Transverse colon (tissue), 4 donors: ENCODE results near the gene PLEKHA1. TPM values are rescaled to one million over a fixed set of nuclear protein-coding genes. Genes with fewer than 3 reads are reported as not detected.

ENCODE experiments used
- DNase-seq: peaks from one replicate; pipeline ENCODE4 v3.0.0-alpha.2; 2019
- H3K27ac ChIP-seq, 4 donors: fragments of 200-600 bp; sonication (generic); 2 replicates each; pipeline ENCODE4 v1.5.1; 2016 to 2018; ENCODE audit warnings: inconsistent platforms in 4 of 4
- H3K27me3 ChIP-seq: fragments of 200-600 bp; sonication (generic); 2 replicates; pipeline ENCODE4 v1.5.1; 2017; ENCODE audit warnings: inconsistent platforms
- H3K36me3 ChIP-seq, 4 donors: fragments of 200-600 bp; sonication (generic); 2 replicates each; pipeline ENCODE4 v1.5.1; 2017 to 2019; ENCODE audit warnings: inconsistent platforms in 4 of 4
- H3K4me1 ChIP-seq, 4 donors: fragments of 200-600 bp; sonication (generic); 2 replicates each; pipeline ENCODE4 v1.5.1; 2017 to 2020; ENCODE audit warnings: inconsistent platforms in 4 of 4
- H3K4me3 ChIP-seq, 4 donors: fragments of 200-600 bp; sonication (generic); 1 replicate in 1 of 4; 2 replicates in 3 of 4; pipeline versions ENCODE4 v1.5.1 to v1.6.1; 2017 to 2019; ENCODE audit warnings: inconsistent platforms in 4 of 4
- H3K9me3 ChIP-seq, 2 donors: fragments of 200-600 bp; sonication (generic); 2 replicates each; pipeline ENCODE4 v1.5.1; 2017 to 2019; ENCODE audit warnings: inconsistent platforms in 2 of 2
- CTCF ChIP-seq, 5 experiments: fragments of 200-600 bp in 3 of 5; fragments of 450-650 bp in 2 of 5; sonication (generic) in 3 of 5; IDR thresholded peaks; 1 replicate in 2 of 5; 2 replicates in 3 of 5; pipeline ENCODE4 v1.5.1; 2016 to 2017; ENCODE audit warnings: antibody characterized with exemption in 5 of 5, inconsistent platforms in 3 of 5, mild to moderate bottlenecking in 2 of 5, moderate library complexity in 1 of 5
- EP300 ChIP-seq: sonication (generic); formaldehyde crosslinking; IDR thresholded peaks from one replicate; pipeline ENCODE4 v1.6.1; 2017; ENCODE audit warnings: antibody characterized with exemption, low read depth
- POLR2A ChIP-seq: fragments of 450-650 bp; IDR thresholded peaks from one replicate; pipeline ENCODE4 v1.6.1; 2016; ENCODE audit warnings: antibody characterized with exemption, mild to moderate bottlenecking, moderate library complexity
- POLR2AphosphoS5 ChIP-seq, 3 donors: sonication (generic); formaldehyde crosslinking; IDR thresholded peaks; one replicate each; pipeline ENCODE4 v1.6.1; 2016; ENCODE audit warnings: antibody characterized with exemption in 3 of 3
- WGBS, 2 donors: methylation state at CpG; one replicate each; pipeline ENCODE4 v1.1.5; 2018; ENCODE audit warnings: low coverage in 1 of 2; 5-methylcytosine and 5-hydroxymethylcytosine counted together
- in situ Hi-C, 4 donors: fragments of 200-750 bp; cut with MboI; loops; one replicate each; pipeline versions ENCODE4 v1.15.0 to v1.15.1; 2017; ENCODE audit warnings: low sequenced_read_pairs in 3 of 4, low pct_ligation_motif_present in 1 of 4, low pct_unique_long_range_greater_than_20kb in 1 of 4
- intact Hi-C: fragments of 100-400 bp; cut with DNase I; formaldehyde crosslinking; loops from one replicate; pipeline ENCODE4 v1.15.1; 2023; ENCODE audit warnings: low total_unique reads
- total RNA-seq, 4 donors: library from RNA; depleted of rRNA; stranded (reverse); fragments of >200 nt; gene quantifications; one replicate each; pipeline ENCODE4 v1.1.0, GENCODE V29; 2016

Gene PLEKHA1
- total RNA-seq, 4 donors from 2014 or later = 10.7 to 40.3 (median 28.9) TPM

DNA sequence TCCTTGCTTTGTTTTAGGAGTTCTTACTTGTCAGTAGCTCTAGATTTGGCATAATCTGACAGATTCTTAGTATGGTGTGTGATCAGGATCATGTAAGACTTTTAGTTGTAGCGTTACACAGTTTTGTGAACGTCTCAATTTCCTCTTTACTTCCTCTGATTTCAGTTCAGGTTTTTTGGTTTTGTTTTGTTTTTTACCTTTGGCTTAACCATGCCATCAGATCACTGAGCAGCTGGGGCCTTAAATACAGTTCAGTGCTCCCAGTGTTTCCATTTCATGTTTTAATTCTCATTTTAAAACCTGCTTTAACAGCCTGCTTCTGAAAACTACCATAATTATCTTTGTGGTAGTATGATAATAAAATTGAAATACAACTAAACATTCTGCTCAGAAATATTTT is 52.8 kb downstream of the PLEKHA1 start:
- H3K4me1 ChIP-seq = no peaks in the 10 kb centered on the region
- peaks cover 0 to 8% (median 4%) of the 10 kb centered on the region in 4 donors for H3K36me3 ChIP-seq
- no peaks in the 10 kb centered on the region for H3K27me3 ChIP-seq
- 70 to 74% methylated on average over 2 of the region's 2 CpGs for WGBS, 2 donors
- no peak overlapping the region for H3K27ac ChIP-seq
- intact Hi-C loops = no loop called here
- H3K4me3 ChIP-seq = no peak overlapping the region
- no peak for DNase-seq
- no peaks in the 10 kb centered on the region for H3K9me3 ChIP-seq
- in situ Hi-C loops = loop anchor here in 1 of 4 donors (25.0 kb wide), 1 partner anchor 140 kb away; no protein-coding TSS in a partner anchor
- TF ChIP-seq CTCF (IDR thresholded peaks at IDR 0.05) (no peak), POLR2A (no peak), POLR2AphosphoS5 (IDR thresholded peaks at IDR 0.05) (no peak)

DNA sequence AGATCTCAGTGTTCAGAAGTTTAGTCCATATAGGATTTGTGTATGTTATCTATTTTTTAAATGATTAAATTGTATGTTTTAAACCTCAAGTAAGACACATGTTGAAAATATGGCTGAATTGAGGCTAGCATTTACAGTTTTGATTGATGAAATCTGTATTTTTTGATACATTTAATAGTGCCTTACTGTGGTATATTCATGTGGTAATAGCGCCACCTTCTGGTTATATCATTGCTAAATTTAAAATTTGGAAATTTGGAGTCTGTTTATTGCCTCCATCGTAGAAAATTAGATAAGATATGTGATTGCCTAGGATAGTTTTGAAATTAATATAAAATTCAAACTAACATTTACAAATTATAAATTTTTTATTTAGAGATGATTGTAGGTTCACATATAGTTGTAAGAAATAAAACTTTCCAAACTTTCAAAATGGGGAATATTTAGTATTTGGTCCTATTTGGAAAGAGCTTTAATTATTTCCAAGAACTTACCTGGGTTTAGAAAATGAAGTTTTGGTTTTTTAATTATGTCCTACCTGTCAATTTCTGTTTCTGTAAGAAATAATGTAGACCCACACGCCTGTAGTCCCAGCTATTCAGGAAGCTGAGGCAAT is 60.8 kb downstream of the PLEKHA1 start:
- no peaks in the 10 kb centered on the region for H3K36me3 ChIP-seq
- H3K4me3 ChIP-seq = no peak overlapping the region
- H3K27me3 ChIP-seq = no peaks in the 10 kb centered on the region
- intact Hi-C loops (loop anchor here (1.0 to 10.0 kb wide), 3 partner anchors 93 to 136 kb away; partner anchors contain the start of gene DMBT1), in situ Hi-C loops (loop anchor here (5.0 to 25.0 kb wide), 5 partner anchors 91 to 148 kb away; no protein-coding TSS in a partner anchor)
- WGBS, 2 donors = 33 to 36% methylated on average over 3 of the region's 3 CpGs
- no peaks in the 10 kb centered on the region for H3K9me3 ChIP-seq
- no peaks in the 10 kb centered on the region for H3K4me1 ChIP-seq
- TF ChIP-seq EP300 (no peak), POLR2A (no peak), CTCF (IDR thresholded peaks at IDR 0.05) (peak; percentile 67 to 82 (median 73))
- no peak overlapping the region for H3K27ac ChIP-seq
- no peak for DNase-seq

DNA sequence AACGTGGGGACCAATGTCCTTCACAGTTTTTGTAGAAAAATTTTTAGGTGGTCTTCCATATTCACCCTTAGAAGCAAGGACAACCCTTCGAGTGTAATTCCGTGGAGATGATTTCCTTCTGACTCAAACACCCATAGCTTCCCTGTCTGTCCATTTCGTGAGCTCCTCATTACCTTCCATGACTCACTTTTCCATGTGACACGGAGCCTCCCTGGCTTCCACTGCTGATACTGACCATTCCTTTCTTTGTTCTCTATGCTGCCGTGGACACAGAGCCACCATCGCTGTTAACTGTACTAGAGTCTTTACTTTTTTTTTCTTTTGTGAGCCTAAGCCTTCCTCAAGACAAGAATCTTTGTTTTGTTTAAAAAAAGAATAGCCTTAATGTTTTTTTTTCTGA is 67.5 kb downstream of the PLEKHA1 start:
- intact Hi-C loops = no loop called here
- Histone ChIP-seq H3K36me3 (no peaks in the 10 kb centered on the region), H3K27ac (no peak overlapping the region), H3K27me3 (no peaks in the 10 kb centered on the region), H3K4me1 (no peaks in the 10 kb centered on the region), H3K4me3 (no peak overlapping the region), H3K9me3 (no peaks in the 10 kb centered on the region)
- no peak for TF ChIP-seq CTCF (IDR thresholded peaks at IDR 0.05)
- no peak for TF ChIP-seq POLR2A
- no peak for TF ChIP-seq EP300
- no peak for TF ChIP-seq POLR2AphosphoS5 (IDR thresholded peaks at IDR 0.05)
- in situ Hi-C loops = loop anchor here in 2 of 4 donors (10.0 to 25.0 kb wide), 2 partner anchors 123 to 155 kb away; partner anchors contain the start of gene DMBT1 (in 1 of the 2)
- no peak for DNase-seq
- WGBS, 2 donors = 72 to 74% methylated on average over 7 of the region's 7 CpGs

DNA sequence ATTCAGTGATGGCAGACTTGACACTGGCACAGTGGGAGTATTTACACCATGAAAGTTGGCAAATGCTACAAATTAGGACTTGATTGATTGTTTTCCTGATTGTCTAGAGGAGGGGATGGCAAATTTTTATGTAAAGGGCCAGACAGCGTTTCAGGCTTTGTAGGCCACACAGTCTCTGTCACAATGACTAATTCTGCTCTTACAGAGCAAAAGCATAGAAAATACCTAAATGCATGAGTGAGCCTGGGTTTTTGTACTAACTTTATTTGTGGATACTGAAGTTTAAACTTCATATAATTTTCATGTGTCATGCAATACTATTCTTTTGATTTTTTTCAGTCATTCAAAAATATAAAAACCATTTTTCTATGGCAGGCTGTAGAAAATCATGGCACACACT is 71.0 kb downstream of the PLEKHA1 start:
- Histone ChIP-seq H3K36me3 (no peaks in the 10 kb centered on the region), H3K4me3 (no peak overlapping the region), H3K9me3 (no peaks in the 10 kb centered on the region), H3K27me3 (no peaks in the 10 kb centered on the region), H3K4me1 (no peaks in the 10 kb centered on the region), H3K27ac (no peak overlapping the region)
- 66 to 100% methylated on average over 1 of the region's 1 CpG for WGBS, 2 donors
- TF ChIP-seq CTCF (IDR thresholded peaks at IDR 0.05) = no peak
- DNase-seq = no peak
- in situ Hi-C loops = loop anchor here in 2 of 4 donors (10.0 to 25.0 kb wide), 2 partner anchors 119 to 158 kb away; partner anchors contain the start of gene DMBT1 (in 1 of the 2)
- intact Hi-C loops = loop anchor here (1.0 kb wide), 1 partner anchor 24 kb away; no protein-coding TSS in a partner anchor
